ENCODE measurements around the gene DZANK1. TPM values are rescaled to one million over a fixed set of nuclear protein-coding genes. Genes with fewer than 3 reads are reported as not detected.

DZANK1 gene
- total and polyA plus RNA-seq, 9 of the 15 experiments (the other 6 are each of a cell fraction or from before 2014, with no cell fraction given) = 0.04 to 0.18 (median 0.11) TPM; not detected in 2

- no peak for TF ChIP-seq HNRNPH1 (optimal IDR thresholded peaks at IDR 0.05; ENCODE audit: low read depth, low read length)
- TF ChIP-seq CEBPG (CRISPR knock-in tag; IDR thresholded peaks at IDR 0.05) = no peak
- TF ChIP-seq CEBPG (tag; conservative IDR thresholded peaks at IDR 0.05 in 1 of 2, IDR thresholded peaks at IDR 0.05 in 1 of 2) = no peak
- no peak for TF ChIP-seq HOXB6 (CRISPR knock-in tag; IDR thresholded peaks at IDR 0.05; ENCODE audit: borderline replicate concordance)
- TF ChIP-seq TFE3 (CRISPR knock-in tag; IDR thresholded peaks at IDR 0.05) = no peak
- TF ChIP-seq THAP12 (CRISPR knock-in tag; IDR thresholded peaks at IDR 0.05) = no peak
- no peak for TF ChIP-seq ZBTB9 (CRISPR knock-in tag; IDR thresholded peaks at IDR 0.05)
- TF ChIP-seq CBFA2T3 (IDR thresholded peaks at IDR 0.05) = no peak
- TF ChIP-seq CSDE1 (IDR thresholded peaks at IDR 0.05) = no peak
- TF ChIP-seq SUPT5H (IDR thresholded peaks at IDR 0.05) = peak; percentile 81
- no peak for TF ChIP-seq SOX6 (IDR thresholded peaks at IDR 0.05)
- TF ChIP-seq ZBTB34 (CRISPR knock-in tag; IDR thresholded peaks at IDR 0.05) = no peak
- no peak for TF ChIP-seq FOXJ2 (tag; IDR thresholded peaks at IDR 0.05)
- TF ChIP-seq ZFP1 (CRISPR knock-in tag; IDR thresholded peaks at IDR 0.05) = no peak
These were observed 40.7 kb upstream of the DZANK1 start, which contains the start of gene SEC23B (continued) for GRCh38 chr20:18507218-18508191.
